ENCODE data around the gene AURKA.
"Not testable (repeated sequence)": the region's sequence is repeated elsewhere in the genome, so short reads cannot be mapped to it uniquely, and the experiment has no call there.

AURKA gene

DNA sequence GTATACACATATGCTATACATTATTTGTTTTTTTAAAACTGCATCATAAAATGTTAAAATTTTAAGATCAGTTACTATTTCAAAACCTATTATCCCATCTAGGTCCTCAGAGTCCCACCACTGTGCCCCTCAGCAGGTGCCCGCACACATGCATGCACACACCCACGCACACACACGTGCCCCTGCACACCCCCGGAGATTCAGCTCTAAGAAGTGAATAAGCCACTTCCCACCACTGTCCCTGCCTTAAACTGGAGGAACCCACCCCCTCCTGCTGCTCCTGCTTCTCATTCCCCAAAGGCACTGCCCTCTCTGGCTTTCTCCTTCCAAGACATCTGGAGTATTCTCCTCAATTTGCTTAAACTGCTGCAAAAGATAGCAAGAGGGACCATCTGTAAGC is 38.7 kb downstream of the AURKA start:
- DNase-seq: no peak

DNA sequence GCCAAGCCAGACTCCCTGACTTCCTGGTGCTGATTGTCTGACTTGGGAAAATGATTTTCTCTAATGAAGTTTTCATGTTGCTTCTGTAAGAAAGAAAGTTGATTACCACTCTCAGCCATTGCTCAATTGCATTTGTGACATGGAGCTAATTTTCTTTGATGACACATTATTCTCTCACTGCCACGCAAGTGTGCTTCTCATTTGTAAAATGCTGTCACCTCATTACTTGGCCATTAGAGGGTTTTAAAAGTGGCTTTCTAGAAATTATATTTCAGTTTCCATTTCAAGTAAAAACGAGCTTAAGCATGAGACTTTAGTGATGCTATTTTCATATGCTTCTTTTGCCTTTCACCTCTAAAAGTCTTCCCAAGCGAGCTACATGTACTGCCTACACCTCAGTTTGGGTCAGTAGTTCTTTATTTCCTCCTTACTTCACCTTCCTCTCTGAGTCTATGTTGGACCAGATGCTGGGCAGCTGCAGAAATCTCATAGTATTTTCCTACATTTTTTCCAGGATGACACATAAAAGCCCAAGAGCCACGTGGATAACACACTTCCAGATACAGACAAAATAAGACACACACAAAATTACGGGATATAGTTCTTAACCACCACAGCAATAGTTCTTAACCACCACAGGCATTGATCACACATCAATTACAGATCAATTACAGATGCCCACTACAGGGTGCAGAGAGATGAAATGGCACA is 39.5 kb downstream of the AURKA start:
- no peak for DNase-seq

GRCh38 chr20:56350842-56351241 is 41.2 kb downstream of the AURKA start:
- DNase-seq: no peak

- no peak for DNase-seq
These were observed 43.3 kb downstream of the AURKA start for GRCh38 chr20:56348746-56349145.

DNA sequence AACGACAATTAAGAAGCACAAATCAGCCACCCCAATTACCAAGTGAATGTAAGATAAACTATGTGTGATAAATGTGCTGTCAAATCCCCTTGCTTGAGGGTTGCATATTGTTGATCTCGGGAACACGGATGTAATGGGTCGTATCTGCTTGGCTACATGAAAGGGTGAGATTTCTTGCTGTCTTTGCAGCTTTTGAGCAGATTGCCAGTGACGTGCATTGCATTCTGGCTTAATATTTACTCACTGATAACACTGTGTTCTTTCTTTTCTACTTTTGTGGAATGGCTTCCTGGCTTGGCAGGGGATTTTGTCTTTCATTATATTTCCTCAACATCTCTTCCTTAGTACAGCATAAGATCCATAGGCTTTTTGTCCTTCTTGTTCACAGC is 43.7 kb downstream of the AURKA start:
- no peak for DNase-seq

- no peak for DNase-seq
These were observed 44.2 kb downstream of the AURKA start for GRCh38 chr20:56347628-56348304.

DNA sequence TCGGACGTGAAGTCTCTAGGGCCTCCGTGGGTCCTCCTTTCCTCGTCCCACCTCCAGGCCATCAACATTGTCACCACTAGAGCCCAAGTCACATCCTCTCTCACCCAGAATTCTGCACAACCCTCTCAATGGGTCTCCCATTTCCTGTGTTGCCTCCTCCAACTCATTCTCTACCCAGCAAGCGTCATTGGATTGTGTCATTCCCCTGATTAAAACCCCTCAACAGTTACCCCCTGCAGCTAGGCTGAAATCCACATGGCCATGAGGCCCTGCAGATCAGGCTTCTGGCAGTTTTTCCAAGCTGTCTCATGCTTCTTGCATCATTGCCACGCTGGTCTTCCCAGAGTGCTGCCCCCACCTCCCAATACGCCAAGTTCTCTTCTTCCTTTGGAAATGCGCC is 46.1 kb downstream of the AURKA start:
- no peak for DNase-seq

- no peak for DNase-seq
These were observed 48.1 kb downstream of the AURKA start for GRCh38 chr20:56343861-56344381.

DNA sequence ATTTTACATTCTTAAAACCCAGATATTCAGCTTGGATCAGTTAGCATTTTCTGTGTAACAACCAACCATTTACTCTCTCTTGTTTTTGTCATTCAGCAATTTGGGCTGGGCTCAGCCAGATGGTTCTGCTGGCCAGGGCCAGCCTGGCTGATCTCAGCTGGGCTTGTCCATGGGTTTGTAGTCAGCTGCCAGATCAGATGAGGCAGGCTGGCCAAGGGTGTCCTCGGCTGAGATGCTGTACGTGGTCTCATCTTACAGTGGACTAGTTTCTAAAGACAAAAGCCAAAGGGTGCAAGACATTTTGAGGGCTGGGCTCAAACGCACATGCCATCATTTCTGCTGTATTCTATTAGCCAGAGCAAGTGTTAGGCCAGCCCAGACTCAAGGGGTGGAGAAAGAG is 49.2 kb downstream of the AURKA start:
- DNase-seq: no peak

GRCh38 chr20:56336709-56337108 is 55.3 kb downstream of the AURKA start:
- not testable (repeated sequence) for DNase-seq

DNA sequence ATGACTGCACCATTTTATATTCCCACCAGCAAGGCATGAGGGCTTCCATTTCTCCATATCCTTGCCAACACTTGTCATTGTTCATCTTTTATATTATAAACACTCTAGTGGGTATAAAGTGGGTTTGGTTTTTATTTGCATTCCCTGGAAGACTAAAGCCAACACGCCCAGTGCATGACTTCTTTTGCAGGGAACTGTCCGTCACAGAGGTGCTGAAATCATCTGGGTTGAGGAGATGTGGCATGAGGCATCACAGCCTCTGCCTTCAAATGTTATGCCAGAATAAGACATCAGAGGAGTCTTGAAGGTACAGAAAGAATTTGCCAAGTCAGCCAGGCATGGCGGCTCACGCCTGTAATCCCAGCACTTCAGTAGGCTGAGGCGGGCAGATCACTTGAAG is 63.2 kb downstream of the AURKA start:
- DNase-seq: no peak

- DNase-seq: no peak
These were observed 67.2 kb downstream of the AURKA start for GRCh38 chr20:56324806-56325205.

DNA sequence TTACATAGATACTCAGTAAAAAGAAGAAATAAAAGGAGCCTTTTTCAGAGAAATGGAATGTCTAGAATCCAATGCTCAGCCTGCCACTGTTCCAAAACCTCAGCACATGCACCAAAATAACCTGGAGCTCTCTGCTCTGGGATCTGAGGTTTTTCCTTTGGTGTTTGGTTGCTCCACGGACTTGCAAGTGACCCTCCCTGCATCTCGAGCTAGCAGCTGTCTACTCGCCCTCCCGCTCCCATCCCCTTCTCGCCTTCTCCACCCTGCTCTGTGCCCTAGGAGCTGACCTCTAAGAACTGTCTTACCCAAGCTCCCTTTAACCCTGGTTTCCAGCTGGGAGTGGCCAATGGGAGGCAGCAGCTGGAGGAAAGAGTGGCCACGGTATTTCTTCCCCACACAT is 68.4 kb downstream of the AURKA start:
- DNase-seq: no peak

- DNase-seq: no peak
These were observed 68.8 kb downstream of the AURKA start for GRCh38 chr20:56323206-56323605.

DNA sequence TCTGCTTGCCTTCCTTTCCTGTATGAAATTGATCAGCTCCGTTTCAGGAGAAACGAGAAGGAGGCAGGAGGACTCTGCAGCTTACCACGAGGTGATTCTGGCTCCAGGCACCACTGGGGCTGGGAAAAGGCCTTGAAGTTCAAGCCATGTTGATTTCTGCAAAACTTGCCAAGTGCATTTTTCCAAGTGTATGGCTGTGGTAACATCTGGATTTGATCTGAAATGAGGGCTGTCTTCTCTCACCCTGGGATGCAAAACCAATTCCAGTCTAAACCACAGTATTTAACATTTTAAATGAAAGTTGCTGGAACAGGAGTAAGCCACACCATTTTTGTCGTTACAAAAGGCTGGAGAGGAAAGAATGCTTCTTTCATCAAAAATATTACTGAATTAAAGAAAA is 69.3 kb downstream of the AURKA start:
- DNase-seq: no peak

Data from activated T-cell treated with anti-CD3 and anti-CD28 coated beads for 4 hours (primary cell).